ENCODE results near the gene SLC52A3.

GRCh38 chr20:815226-815625 is 46.9 kb upstream of the SLC52A3 start:
- TF ChIP-seq POLR2A (IDR thresholded peaks at IDR 0.05; ENCODE audit: low read depth, low read length) (no peak), TAF1 (IDR thresholded peaks at IDR 0.05; ENCODE audit: low read depth, low read length) (no peak), POLR2AphosphoS5 (IDR thresholded peaks at IDR 0.05; ENCODE audit: low read depth, low read length) (no peak), PAX5 (IDR thresholded peaks at IDR 0.05; ENCODE audit: insufficient read depth, low read length, severe bottlenecking) (no peak), POU2F2 (IDR thresholded peaks at IDR 0.05; ENCODE audit: low read depth, low read length) (no peak)

Measured in GM12891 (cell line).